Tibial nerve (tissue), 3 donors: ENCODE data around the gene SFMBT1.

Experiments used
- POLR2A ChIP-seq, 2 donors: fragments of 450-650 bp; IDR thresholded peaks; one replicate each; pipeline ENCODE4 v1.6.1; 2017; ENCODE audit warnings: antibody characterized with exemption in 2 of 2, mild to moderate bottlenecking in 2 of 2, moderate library complexity in 2 of 2
- TF ChIP-seq, protein P1 (sequence below), 5 experiments: fragments of 200-600 bp in 3 of 5; fragments of 450-650 bp in 2 of 5; sonication (generic) in 3 of 5; IDR thresholded peaks; one replicate each; pipeline ENCODE4 v1.5.1; 2016 to 2019; ENCODE audit warnings: antibody characterized with exemption in 5 of 5, mild to moderate bottlenecking in 3 of 5, moderate library complexity in 2 of 5

DNA sequence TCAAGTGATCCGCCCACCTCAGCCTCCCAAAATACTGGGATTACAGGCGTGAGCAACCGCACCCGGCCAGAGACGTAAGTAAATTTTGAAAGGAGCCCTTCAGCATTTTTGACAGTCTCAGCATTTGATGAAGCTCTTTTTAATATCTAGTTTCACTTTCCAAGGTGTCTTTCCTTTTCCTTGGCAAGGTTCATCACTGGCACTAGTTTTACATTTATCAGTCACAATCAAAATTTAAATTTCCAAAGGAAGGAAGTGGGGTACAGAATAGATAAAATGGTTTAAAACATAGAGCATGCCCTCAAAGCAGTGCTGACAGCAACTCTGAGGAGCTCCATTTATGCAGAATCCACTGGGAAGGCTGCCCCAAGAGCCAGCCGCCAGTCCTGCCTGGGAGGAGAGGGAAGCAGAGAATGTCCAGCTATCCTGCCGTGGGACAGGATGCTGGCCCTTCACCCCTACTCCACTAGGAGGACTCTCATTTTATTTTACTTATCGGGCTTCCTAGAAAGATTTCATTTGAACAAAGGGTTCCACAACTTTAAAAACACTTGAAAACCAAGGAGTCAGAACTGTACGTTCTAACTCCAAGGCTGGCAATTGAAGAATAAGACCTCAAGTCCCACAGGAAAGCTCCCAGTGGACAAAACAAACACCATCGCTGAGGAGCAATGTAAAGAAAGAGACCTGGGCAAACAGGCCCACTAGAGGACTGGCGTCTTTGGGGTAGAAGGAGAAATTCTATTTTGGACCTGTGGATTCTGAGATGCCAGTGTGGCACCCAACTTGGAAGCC lies 9.9 kb downstream of the SFMBT1 start:
- TF ChIP-seq, protein P1, sequence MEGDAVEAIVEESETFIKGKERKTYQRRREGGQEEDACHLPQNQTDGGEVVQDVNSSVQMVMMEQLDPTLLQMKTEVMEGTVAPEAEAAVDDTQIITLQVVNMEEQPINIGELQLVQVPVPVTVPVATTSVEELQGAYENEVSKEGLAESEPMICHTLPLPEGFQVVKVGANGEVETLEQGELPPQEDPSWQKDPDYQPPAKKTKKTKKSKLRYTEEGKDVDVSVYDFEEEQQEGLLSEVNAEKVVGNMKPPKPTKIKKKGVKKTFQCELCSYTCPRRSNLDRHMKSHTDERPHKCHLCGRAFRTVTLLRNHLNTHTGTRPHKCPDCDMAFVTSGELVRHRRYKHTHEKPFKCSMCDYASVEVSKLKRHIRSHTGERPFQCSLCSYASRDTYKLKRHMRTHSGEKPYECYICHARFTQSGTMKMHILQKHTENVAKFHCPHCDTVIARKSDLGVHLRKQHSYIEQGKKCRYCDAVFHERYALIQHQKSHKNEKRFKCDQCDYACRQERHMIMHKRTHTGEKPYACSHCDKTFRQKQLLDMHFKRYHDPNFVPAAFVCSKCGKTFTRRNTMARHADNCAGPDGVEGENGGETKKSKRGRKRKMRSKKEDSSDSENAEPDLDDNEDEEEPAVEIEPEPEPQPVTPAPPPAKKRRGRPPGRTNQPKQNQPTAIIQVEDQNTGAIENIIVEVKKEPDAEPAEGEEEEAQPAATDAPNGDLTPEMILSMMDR (IDR thresholded peaks at IDR 0.05), result no peak
- TF ChIP-seq POLR2A (IDR thresholded peaks at IDR 0.05), result no peak
